HepG2 (cell line): ENCODE data around the gene MYCBP2. TPM values are rescaled to one million over a fixed set of nuclear protein-coding genes. Genes with fewer than 3 reads are reported as not detected.

Experiments used
- AGO1 ChIP-seq: fragments of 200-400 bp; formaldehyde crosslinking; IDR thresholded peaks from 2 replicates; pipeline ENCODE4 v1.6.1; 2017; ENCODE audit warnings: mild to moderate bottlenecking, low read depth, low read length, moderate library complexity; ENCODE audit not compliant: poor library complexity, severe bottlenecking
- AGO2 ChIP-seq: fragments of 200-400 bp; formaldehyde crosslinking; optimal IDR thresholded peaks from 2 replicates; pipeline ENCODE3; 2017; ENCODE audit warnings: mild to moderate bottlenecking, low read depth, low read length, moderate library complexity
- CTCF ChIP-seq: sonication (generic); formaldehyde crosslinking; IDR thresholded peaks from 2 replicates; pipeline ENCODE4 v1.5.0; 2020; ENCODE audit warnings: mild to moderate bottlenecking, missing genetic modification reagents, moderate library complexity
- FOXP1 ChIP-seq, 2 experiments: fragments of 450-650 bp in 1 of 2; IDR thresholded peaks; 2 replicates each; pipeline ENCODE4 v1.6.1; 2017 to 2018; ENCODE audit warnings: antibody characterized with exemption in 1 of 2
- GFI1 ChIP-seq: sonication (generic); formaldehyde crosslinking; IDR thresholded peaks from 2 replicates; pipeline ENCODE4 v1.5.0; 2020; ENCODE audit warnings: missing genetic modification reagents, mild to moderate bottlenecking, borderline replicate concordance
- HDAC1 ChIP-seq: sonication (generic); formaldehyde crosslinking; IDR thresholded peaks from 2 replicates; pipeline ENCODE4 v1.5.1; 2020; ENCODE audit warnings: mild to moderate bottlenecking, missing genetic modification reagents
- HOXA5 ChIP-seq: sonication (generic); formaldehyde crosslinking; IDR thresholded peaks from 2 replicates; pipeline ENCODE4 v1.4.0; 2020; ENCODE audit warnings: missing genetic modification reagents
- KDM2A ChIP-seq: sonication (generic); formaldehyde crosslinking; IDR thresholded peaks from 2 replicates; pipeline ENCODE4 v1.4.0; 2020; ENCODE audit warnings: low read depth, missing genetic modification reagents, borderline replicate concordance
- MAFG ChIP-seq: sonication (generic); formaldehyde crosslinking; IDR thresholded peaks from 2 replicates; pipeline ENCODE4 v1.5.1; 2020; ENCODE audit warnings: mild to moderate bottlenecking, missing genetic modification reagents
- MIER3 ChIP-seq: IDR thresholded peaks from 2 replicates; pipeline ENCODE4 v1.6.1; 2016; ENCODE audit warnings: missing compliant biosample characterization, borderline replicate concordance
- NR1H2 ChIP-seq: sonication (generic); formaldehyde crosslinking; IDR thresholded peaks from 2 replicates; pipeline ENCODE4 v1.8.1; 2022; ENCODE audit warnings: low read depth, missing genetic modification reagents, borderline replicate concordance
- PHF8 ChIP-seq: sonication (generic); formaldehyde crosslinking; IDR thresholded peaks from 2 replicates; pipeline ENCODE4 v1.5.0; 2020; ENCODE audit warnings: missing genetic modification reagents
- PITX1 ChIP-seq: sonication (generic); formaldehyde crosslinking; IDR thresholded peaks from 2 replicates; pipeline ENCODE4 v1.5.1; 2020; ENCODE audit warnings: mild to moderate bottlenecking, missing genetic modification reagents
- REL ChIP-seq: sonication (generic); formaldehyde crosslinking; conservative IDR thresholded peaks from 2 replicates; pipeline ENCODE4 v1.8.0; 2022; ENCODE audit warnings: mild to moderate bottlenecking, missing genetic modification reagents, moderate library complexity
- RFXAP ChIP-seq: sonication (generic); formaldehyde crosslinking; IDR thresholded peaks from 2 replicates; pipeline ENCODE4 v1.4.0; 2020; ENCODE audit warnings: missing genetic modification reagents, borderline replicate concordance
- RNF219 ChIP-seq: sonication (generic); formaldehyde crosslinking; IDR thresholded peaks from 2 replicates; pipeline ENCODE4 v1.5.0; 2020; ENCODE audit warnings: mild to moderate bottlenecking, missing genetic modification reagents
- SPEN ChIP-seq: sonication (generic); formaldehyde crosslinking; IDR thresholded peaks from 2 replicates; pipeline ENCODE4 v1.5.1; 2020; ENCODE audit warnings: low read depth, mild to moderate bottlenecking, missing genetic modification reagents
- SRY ChIP-seq: sonication (generic); formaldehyde crosslinking; IDR thresholded peaks from 2 replicates; pipeline ENCODE4 v1.8.0; 2022; ENCODE audit warnings: mild to moderate bottlenecking, missing genetic modification reagents
- TGIF2 ChIP-seq: IDR thresholded peaks from 2 replicates; pipeline ENCODE4 v1.6.1; 2016; ENCODE audit warnings: control low read depth, missing compliant biosample characterization
- XRCC5 ChIP-seq: fragments of 200-400 bp; formaldehyde crosslinking; optimal IDR thresholded peaks from 2 replicates; pipeline ENCODE3; 2017; ENCODE audit warnings: mild to moderate bottlenecking, low read length
- ZBTB33 ChIP-seq: sonication (generic); formaldehyde crosslinking; IDR thresholded peaks from 2 replicates; pipeline ENCODE4 v1.4.0; 2020; ENCODE audit warnings: missing genetic modification reagents
- ZBTB7B ChIP-seq: sonication (generic); formaldehyde crosslinking; IDR thresholded peaks from 2 replicates; pipeline ENCODE4 v1.4.0; 2020; ENCODE audit warnings: missing genetic modification reagents
- ZNF292 ChIP-seq: sonication (generic); formaldehyde crosslinking; IDR thresholded peaks from 2 replicates; pipeline ENCODE4 v1.8.1; 2022; ENCODE audit warnings: mild to moderate bottlenecking, low read depth, missing genetic modification reagents, borderline replicate concordance
- ZNF329 ChIP-seq: sonication (generic); formaldehyde crosslinking; IDR thresholded peaks from 2 replicates; pipeline ENCODE4 v1.9.0; 2021; ENCODE audit warnings: low read depth, mild to moderate bottlenecking, missing genetic modification reagents
- ZNF746 ChIP-seq: sonication (generic); formaldehyde crosslinking; IDR thresholded peaks from 2 replicates; pipeline ENCODE4 v1.8.0; 2022; ENCODE audit warnings: mild to moderate bottlenecking, missing genetic modification reagents
- polyA plus RNA-seq, 8 experiments: library from polyadenylated mRNA; depleted of rRNA in 3 of 8; stranded (reverse) in 7 of 8; unstranded in 1 of 8; fragments of >200 nt; fragmentation: Illumina TruSeq in 4 of 8; extraction: Trizol in 4 of 8; gene quantifications; 2 replicates each; pipeline versions ENCODE4 v1.2.1 to v1.2.3, GENCODE V29; 2011 to 2016; ENCODE audit warnings: low read depth in 4 of 8, missing spikeins in 1 of 8, mixed read lengths in 1 of 8; ENCODE audit not compliant: insufficient read depth in 1 of 8
- total RNA-seq, 5 experiments: library from RNA; depleted of rRNA; stranded (reverse); fragments of >200 nt; fragmentation: Illumina TruSeq; extraction: Trizol; gene quantifications; 2 replicates each; pipeline ENCODE4 v1.2.3, GENCODE V29; 2016; ENCODE audit warnings: low read depth in 1 of 5

Gene MYCBP2
- total and polyA plus RNA-seq, 2 of the 13 experiments (the other 11 are each of a cell fraction or from before 2014, with no cell fraction given) = 16.3 to 35.3 TPM

- TF ChIP-seq CTCF (no peak), GFI1 (no peak), RNF219 (CRISPR knock-in tag) (no peak), XRCC5 (peak; percentile 30), HDAC1 (CRISPR knock-in tag) (peak; percentile 48; the same call in 1 of the 2 replicates), FOXP1 (IDR thresholded peaks at IDR 0.05) (no peak), FOXP1 (CRISPR knock-in tag; IDR thresholded peaks at IDR 0.05) (no peak), KDM2A (peak; percentile 26; the same call in 1 of the 2 replicates), HOXA5 (CRISPR knock-in tag) (no peak), ZBTB7B (CRISPR knock-in tag) (0 out of 2 replicates have a peak, but pooled peaks have one; percentile 10), NR1H2 (0 out of 2 replicates have a peak, but pooled peaks have one; percentile 30), RFXAP (CRISPR knock-in tag) (no peak), ZNF292 (CRISPR knock-in tag) (no peak), SRY (peak; percentile 71; the same call in 1 of the 2 replicates), ZNF746 (peak; percentile 23; the same call in 1 of the 2 replicates), PHF8 (CRISPR knock-in tag) (peak; percentile 90), ZNF329 (CRISPR knock-in tag) (no peak), MAFG (CRISPR knock-in tag) (no peak), PITX1 (no peak), REL (CRISPR knock-in tag) (peak; percentile 60; the same call in 1 of the 2 replicates), SPEN (CRISPR knock-in tag) (peak; percentile 19; the same call in 1 of the 2 replicates), TGIF2 (CRISPR knock-in tag) (peak; percentile 80; the same call in 1 of the 2 replicates), AGO2 (peak; percentile 22), AGO1 (peak; percentile 2), MIER3 (CRISPR knock-in tag) (no peak), ZBTB33 (CRISPR knock-in tag) (no peak)
Observed at GRCh38 chr13:77026861-77027621, 299.9 kb downstream of the MYCBP2 start, which contains the start of gene FBXL3 (continued).
